Measurements from ENCODE around the gene ARHGAP9.

- TF ChIP-seq CTCF (IDR thresholded peaks at IDR 0.05), result no peak
- TF ChIP-seq EP300 (IDR thresholded peaks at IDR 0.05), result no peak
Observed at GRCh38 chr12:57497223-57498131, 17.8 kb upstream of the ARHGAP9 start.
